D721Med (cell line): ENCODE measurements around the gene MYZAP.

Source experiments
- DNase-seq: peaks from one replicate; pipeline ENCODE4 v3.0.0; 2011; ENCODE audit warnings: low spot score; ENCODE audit not compliant: insufficient read length
- FAIRE-seq: peaks from 2 replicates; lab custom pipeline; 2011; peaks lifted over from hg19 to GRCh38; lab: Jason Lieb, UNC
- TF ChIP-seq, protein P1 (sequence below): IDR thresholded peaks from 2 replicates; pipeline ENCODE4 v1.5.1; 2012; ENCODE audit warnings: mild to moderate bottlenecking, control low read depth; ENCODE audit not compliant: insufficient read depth; ENCODE audit errors: missing control alignments

The MYZAP gene

DNA sequence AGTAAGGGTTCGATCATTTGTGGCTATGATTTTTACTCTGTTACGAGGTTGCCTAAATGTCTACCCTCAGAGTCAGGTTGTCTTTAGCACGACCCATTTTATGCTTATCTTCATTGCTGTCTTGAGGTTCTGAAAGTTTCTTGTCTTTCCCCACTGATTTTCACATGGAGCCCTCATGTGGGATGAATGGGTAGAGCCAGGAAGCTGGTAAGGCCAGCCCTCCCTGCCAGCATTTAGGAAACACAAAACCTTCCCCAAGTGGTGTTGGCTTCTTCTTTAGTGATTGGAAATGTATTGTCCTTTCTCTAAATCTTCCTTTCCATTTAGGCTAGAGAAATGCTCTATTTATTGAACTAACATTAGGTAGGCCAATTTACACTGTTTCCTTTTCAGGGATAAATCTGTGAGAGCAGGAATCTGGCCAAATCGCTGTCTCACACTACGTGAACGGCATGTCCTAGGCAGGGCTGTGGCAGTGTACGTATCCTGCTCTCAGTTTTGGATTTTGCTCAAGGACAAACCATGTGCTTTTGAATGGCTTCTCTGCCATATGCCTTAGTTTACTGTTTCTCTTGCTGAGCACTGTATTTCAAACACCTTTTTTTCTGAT, 43.7 kb downstream of the MYZAP start:
- no peak for FAIRE-seq
- no peak for DNase-seq
- TF ChIP-seq, protein P1, sequence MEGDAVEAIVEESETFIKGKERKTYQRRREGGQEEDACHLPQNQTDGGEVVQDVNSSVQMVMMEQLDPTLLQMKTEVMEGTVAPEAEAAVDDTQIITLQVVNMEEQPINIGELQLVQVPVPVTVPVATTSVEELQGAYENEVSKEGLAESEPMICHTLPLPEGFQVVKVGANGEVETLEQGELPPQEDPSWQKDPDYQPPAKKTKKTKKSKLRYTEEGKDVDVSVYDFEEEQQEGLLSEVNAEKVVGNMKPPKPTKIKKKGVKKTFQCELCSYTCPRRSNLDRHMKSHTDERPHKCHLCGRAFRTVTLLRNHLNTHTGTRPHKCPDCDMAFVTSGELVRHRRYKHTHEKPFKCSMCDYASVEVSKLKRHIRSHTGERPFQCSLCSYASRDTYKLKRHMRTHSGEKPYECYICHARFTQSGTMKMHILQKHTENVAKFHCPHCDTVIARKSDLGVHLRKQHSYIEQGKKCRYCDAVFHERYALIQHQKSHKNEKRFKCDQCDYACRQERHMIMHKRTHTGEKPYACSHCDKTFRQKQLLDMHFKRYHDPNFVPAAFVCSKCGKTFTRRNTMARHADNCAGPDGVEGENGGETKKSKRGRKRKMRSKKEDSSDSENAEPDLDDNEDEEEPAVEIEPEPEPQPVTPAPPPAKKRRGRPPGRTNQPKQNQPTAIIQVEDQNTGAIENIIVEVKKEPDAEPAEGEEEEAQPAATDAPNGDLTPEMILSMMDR = no peak

DNA sequence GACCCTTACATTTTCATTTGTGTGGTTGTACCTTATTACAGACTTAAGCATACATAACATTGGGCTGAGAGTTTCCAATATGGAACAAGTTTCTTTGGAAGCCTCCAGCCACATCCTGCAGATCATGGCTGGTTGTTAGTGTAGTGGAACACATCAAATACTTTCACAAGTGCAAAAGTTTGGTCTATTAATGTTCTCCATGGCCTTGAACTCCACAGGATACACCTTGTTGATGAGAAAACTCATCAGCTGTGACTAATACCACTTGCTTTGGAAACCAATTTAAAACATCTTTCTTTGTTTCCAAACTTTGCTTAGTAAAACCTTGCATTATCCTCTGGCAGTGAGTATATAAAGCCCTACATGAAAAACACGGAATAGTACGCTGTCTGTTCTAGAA, 46.1 kb downstream of the MYZAP start:
- FAIRE-seq = no peak
- TF ChIP-seq, protein P1 = no peak
- no peak for DNase-seq

DNA sequence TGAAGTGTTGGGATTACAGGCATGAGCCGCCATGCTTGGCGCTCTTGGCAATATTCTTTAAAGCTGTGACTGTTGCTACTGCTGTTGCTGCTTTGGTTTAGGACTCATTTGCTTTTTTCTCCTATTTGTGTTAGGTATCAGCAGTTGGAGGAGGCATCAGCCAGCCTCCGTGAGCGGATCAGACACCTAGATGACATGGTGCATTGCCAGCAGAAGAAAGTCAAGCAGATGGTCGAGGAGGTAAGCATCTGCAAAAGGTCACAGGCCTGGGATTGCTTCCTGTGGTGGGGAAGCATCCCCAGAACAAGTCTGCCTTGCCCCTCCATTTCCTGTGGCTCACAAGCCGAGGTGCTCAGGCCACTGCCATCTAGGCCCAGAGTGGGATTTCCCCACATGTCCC, 47.6 kb downstream of the MYZAP start:
- no peak for FAIRE-seq

GRCh38 chr15:57640930-57641682, 49.4 kb downstream of the MYZAP start:
- no peak for DNase-seq
- TF ChIP-seq, protein P1 = peak; percentile 48
- no peak for FAIRE-seq

More for the DNA sequence above, 47.6 kb downstream of the MYZAP start:
- TF ChIP-seq, protein P1 = no peak
- DNase-seq = no peak

GRCh38 chr15:57643826-57644225, 52.1 kb downstream of the MYZAP start:
- no peak for FAIRE-seq
- TF ChIP-seq, protein P1 = no peak
- no peak for DNase-seq

DNA sequence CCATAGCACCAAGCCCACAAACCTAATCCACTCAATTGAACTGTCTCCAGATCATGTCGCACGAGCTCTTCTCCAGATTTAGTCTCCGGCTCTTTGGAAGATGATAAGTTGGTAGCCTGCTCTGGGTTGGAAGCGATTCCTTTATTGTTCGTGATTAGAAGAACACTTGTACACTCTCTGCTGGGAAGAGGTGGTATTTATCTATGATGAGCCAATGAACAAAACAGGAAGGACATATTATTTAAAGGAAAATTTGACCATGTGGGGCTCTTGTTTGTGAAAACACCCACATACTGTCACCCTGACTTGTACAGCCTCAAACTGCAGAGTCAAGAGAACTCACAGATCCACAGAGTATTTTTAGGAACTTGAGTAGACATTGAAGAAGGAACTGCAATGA, 54.4 kb downstream of the MYZAP start:
- DNase-seq (no peak), FAIRE-seq (no peak)
- TF ChIP-seq, protein P1 = no peak
